Amygdala (tissue), 56 donors: ENCODE data around the gene RAMP2.
"Not testable (repeated sequence)": the region's sequence is repeated elsewhere in the genome, so short reads cannot be mapped to it uniquely, and the experiment has no call there.

Experiments
- DNase-seq, 56 donors: peaks; one replicate each; lab custom pipeline; 2025; lab: John Stamatoyannopoulos, UW

RAMP2 gene, protein sequence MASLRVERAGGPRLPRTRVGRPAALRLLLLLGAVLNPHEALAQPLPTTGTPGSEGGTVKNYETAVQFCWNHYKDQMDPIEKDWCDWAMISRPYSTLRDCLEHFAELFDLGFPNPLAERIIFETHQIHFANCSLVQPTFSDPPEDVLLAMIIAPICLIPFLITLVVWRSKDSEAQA

DNA sequence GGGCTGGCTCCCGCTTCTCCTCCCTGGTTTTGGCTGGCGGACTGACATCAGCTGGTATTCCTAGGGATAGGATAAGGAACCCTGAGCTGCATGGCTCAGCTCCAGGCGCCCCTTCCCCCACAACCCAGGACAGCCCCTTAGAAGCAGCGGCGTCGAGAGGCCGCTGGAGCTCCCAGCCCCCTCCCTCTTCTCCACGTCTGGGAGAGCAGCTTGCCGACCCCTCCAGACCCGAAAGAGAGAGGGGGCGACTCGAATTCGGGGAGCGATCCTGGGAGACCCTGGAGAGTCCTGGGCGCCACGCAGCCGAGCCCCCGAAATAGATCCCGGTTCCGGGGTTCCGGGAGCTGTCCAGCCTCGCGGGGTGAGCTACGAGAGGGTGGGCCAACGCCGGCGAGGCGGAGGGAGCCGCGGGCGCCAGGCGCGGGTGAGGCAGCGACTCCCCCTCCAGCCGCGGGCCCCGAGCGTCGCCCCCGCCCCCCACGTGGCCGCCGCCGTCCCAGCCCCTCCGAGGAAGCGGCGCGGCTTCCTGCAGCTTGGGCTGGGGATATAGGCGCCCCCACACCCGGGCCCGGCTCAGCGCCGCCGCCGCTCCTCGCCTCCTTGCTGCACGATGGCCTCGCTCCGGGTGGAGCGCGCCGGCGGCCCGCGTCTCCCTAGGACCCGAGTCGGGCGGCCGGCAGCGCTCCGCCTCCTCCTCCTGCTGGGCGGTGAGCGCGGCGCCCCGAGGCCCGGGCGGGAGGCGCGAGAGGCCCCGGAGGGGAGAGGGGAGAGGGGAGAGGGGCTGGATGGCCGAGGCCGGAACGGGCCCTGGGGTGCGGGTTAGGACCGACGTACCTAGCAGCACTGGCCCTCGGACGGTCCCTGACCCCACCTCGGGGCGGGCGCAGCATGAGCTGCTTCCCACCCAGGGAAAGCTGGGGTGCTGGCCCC is at the start of gene RAMP2:
Gene RAMP2 (plus strand): TSS at position 576 of the 930 bp plus-strand sequence. CDS start 35 bp downstream, at position 611.
- DNase-seq, result no peak

DNA sequence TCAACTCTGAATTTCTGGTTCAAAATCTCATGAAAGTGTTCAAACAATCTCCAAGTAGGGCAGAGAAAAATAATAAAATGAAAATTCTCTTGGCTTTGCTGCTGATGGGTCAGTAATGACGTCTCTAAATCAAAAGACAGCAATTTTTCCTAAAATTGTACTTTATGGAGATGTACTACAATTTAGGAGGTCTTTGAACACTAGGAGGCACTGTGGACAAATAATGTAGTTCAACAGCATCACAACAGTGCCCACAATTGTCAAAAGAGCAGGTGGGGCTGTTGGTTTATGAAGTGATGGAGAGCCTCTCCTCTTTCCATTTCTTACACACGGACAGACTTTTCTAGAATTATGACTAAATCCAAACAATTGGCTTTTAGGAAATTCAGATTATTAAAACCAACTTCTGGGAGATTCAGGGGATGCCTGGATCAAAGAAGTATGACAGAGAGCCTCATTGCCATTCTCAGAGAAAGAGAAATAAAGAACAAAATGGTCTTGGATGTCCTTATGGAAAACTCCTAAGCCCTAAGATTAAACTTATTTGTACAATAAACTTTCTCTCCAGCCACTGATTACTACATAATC is 39.9 kb upstream of the RAMP2 start:
- DNase-seq, result peak in 13 of 56 donors; percentile 4 to 61 (median 23)

DNA sequence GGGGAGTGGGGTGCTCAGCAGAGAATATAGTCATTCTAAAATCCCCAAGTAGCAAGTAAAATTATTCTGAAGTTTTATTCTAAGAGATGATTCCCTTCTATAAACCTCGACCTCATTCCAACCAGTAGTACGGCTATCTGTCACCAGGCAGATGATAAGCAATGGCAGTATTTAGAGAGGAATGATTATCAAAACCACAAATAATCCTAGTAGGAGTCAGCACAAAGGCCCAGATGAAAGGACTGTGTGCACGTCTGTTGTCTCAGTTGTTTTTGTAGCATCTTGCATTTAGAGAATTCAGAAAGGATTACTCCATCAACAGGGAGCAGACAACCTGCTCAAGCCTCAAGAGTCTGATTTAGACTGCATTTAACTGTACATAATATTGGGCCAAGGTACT is 37.4 kb upstream of the RAMP2 start:
- no peak for DNase-seq

DNA sequence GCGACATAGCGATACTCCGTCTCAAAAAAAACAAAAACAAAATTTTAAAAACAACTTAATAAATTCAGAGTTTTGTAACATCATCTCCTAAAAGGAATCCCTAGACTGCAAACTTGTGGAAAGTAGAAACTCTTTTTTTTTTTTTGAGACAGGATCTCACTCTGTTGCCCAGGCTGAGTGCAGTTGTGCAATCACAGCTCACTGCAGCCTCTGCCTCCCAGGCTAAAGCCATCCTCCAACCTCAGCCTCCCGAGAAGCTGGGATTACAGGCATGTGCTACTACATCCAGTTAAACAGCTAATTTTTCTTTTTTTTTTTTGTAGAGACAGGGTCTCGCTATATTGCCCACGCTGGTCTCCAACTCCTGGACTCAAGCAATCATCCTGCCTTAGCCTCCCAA is 35.9 kb upstream of the RAMP2 start:
- no peak for DNase-seq

DNA sequence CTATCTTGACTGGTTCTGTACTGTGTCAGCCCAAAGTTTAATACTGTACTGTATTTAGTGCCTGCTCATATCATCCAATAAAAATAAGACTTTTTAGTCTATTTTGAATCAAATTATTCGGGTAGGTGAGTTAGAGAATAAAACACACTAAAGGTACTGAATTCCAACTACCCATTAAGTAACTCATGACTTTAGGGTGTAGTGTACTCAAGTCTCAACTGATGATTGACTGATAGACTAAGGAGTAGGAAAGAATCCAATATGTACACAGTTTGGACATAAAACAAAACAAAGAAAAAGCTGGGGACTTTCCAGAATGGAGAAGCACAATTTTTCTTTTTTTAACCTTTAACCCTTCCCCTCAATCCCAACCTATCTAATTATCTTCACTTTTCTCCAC is 20.3 kb upstream of the RAMP2 start:
- no peak for DNase-seq

DNA sequence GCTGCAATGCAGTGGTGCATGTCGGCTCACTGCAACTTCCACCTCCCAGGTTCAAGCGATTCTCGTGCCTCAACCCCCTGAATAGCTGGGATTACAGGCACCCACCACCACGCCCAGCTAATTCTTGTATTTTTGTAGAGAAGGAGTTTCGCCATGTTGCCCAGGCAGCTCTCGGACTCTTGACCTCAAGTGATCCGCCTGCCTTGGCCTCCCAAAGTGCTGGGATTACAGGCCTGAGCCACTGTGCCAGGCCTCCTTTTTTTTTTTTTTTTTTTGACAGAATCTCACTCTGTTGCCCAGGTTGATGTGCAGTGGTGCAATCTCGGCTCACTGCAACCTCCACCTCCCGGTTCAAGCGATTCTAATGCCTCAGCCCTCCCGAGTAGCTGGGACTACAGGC is 18.1 kb upstream of the RAMP2 start:
- DNase-seq, result not testable (repeated sequence)

DNA sequence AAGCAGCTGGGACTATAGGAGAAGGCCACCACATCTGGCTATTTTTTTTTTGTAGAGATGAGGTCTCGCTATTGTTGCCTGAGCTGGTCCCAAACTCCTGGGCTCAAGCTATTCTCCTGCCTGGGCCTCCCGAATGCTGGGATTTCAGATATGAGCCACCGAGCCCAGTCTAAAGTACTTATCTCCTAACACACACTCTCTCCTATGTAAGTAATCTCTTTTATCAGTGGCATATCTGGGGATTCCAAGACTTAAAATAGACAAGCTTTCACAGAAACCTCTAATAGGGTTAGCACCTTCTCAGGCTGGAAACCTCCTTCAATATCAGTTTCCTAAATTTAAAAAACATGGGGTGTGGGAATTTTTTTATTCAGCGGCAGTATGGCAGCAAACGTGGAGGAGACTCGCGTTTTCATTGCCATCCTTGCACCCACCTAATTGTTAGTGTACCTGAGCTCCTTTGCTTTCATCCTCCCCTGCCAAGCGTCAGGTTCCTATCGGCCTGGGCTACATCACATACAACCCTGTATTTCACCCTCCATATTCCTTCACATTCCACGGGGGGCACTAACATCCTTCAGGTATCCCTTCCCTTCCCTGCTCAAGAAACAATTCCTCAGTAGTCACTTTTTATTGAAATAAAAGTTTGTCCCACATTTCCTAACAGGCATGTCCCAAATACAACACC is 17.3 kb upstream of the RAMP2 start:
- no peak for DNase-seq

DNA sequence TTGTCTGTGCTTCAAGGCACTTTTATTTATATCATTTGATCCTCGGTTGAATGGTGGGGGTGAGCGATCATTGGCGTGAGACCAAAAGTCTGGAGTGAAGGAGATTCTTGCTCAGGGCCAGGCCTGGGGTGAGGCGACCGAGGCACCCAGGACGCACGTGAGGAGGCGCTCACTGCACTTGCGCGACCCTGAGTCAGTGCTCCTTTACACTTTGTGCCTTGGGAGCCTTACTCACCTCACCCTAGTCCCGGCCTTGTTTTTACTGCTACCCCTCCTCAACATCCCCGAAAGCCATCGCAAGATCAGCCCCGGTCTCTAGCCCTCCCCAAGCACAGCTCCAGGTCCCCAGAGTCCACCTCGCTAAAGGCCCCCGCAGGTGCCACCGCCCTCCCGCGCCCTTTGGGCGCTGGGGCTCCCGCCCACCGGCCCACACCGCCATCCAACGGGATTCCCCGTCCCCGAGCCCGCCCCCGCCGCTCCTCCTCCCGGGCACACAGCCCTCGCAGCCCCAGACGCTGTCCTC is 16.7 kb upstream of the RAMP2 start:
- peak in 35 of 56 donors; percentile 7 to 90 (median 64) for DNase-seq

DNA sequence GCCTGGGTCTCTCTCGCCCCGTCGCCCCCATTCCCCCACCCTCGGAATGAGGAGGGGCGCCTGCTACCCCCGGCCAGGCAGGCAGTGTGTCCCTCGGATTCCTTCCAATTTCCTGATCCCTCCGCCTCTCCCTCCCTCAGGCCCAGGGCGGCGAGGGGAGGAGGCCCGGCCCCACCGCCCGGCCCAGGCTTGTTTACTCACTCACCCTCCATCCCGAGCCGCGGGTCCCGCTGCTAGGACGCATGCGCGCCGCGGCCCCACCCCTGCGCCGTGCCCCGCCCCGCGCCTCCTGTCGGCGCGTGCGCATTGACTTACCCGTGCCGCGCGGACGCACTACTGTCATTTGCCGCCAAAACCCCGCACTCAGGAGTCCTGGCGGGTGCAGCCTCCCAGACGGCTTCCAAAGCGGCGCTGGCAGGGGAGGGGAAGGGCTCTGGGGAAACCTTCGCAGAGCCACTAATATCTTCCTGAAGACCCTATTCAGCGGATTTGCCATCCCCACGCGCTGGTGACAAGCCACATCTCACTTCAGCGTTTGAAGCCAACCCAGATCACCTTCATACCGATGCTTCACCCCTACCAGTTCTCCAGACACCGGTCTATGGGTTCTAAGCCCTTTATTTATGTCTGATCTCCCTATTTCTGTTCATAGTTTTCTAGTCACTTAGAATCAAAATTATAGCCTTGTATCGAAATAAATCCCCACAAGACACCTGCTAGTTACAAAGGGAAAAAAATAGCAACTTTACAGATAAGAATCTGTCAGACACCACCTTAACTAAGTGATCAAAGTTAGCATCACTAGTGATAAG is 16.0 kb upstream of the RAMP2 start, which contains the start of gene EZH1:
Gene EZH1 (minus strand): TSS at position 235 of the 812 bp plus-strand sequence. CDS start 16,099 bp downstream, outside the sequence.
- peak; percentile 40 to 91 (median 82) for DNase-seq

DNA sequence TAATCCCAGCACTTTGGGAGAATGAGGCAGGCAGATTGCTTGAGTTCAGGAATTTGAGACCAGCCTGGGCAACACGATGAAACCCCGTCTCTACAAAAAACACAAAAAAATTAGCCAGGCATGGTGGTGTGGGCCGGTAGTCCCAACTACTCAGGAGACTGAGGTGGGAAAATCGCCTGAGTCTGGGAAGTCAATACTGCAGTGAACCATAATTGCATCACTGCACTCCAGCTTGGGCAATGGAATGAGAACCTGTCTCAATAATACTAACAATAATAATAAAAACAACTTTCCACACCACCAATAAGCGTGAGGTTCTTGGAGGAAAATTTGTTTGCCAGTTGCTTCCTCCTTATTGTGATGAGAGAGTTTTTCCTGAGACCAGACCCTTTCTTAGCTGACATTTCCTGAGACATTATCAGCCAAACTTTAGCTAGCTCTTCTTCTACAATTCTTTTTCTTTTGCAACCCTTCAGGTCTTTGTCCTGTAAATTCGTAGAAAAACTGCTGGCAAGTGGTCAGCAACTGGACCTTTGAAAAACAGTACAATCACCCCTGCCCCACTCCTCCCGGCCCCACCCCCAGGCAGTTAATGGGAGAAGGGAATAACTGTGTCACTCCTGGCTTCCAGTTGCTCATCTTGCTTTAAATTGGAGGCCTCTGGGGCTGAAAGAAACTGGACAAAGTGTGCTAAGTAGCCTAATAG is 12.7 kb upstream of the RAMP2 start:
- no peak for DNase-seq

DNA sequence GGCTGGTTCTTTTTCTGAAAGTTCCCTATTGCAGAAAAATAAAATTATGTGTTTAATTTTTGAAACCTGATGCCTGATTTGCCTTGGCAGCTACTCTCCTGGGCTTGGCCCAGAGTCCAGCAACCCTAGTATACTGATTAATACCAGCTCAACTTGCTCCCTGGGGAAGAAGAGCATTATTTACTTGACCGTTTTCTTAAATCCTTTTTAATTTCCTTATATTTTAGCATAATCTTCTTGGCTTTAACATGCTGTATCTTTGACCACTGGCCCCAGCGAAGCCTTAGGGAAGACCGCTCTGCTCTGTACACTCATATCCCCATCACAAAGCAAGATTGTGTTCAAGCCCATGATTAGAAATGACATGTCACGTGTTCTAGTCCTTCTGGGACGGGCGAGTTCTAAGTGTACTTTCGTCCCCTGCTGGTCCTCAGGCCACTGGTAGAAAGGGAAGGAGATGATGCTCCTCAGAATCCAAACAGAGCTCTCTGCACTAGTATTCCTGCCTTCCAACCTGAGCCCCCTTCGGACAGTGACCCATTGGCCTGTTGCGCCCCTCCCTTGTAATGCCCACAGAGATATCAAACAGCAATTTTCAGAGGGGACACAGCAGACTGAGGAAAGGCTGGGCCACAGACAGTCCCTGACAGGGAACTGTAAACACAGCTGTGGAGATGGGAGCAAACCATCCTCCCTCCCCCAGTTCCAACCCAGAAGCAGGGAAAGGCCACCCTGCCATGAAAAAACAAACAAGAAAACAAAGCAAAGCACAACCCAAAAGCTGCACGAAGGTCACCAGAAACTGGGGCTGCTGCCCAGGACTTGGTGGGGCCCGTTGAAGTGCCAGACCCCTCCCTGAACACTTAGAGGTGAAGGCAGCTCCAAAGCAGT is 11.9 kb upstream of the RAMP2 start:
- peak in 2 of 56 donors; percentile 5 to 17 for DNase-seq

DNA sequence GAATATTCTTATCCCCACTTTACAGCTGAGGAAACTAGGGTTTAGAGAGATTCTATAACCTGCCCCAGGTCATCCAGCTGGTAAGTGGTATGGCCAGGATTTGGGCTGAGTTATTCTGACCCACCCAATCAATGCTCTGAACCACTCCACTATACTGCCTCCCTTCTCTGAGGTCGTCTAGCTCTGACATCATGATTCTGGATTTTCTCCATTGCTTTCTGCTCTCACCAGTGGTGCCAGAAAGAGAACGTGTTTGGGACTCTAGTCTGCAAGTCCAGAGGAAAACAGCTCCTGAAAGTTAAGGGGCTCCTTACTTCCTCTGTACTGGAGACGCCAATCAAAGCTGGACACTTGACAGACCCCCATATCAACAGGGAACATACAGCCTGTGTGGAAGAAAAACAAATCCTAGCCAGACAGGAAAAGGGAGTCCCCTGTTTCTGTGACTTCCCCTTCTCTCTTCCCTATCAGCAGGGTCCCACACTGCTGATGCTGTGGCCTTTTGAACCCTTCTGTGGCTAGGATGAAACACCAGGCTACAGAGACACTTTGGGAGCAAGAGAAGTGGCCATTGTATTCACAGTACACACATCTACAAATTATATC is 10.2 kb upstream of the RAMP2 start:
- DNase-seq, result no peak

DNA sequence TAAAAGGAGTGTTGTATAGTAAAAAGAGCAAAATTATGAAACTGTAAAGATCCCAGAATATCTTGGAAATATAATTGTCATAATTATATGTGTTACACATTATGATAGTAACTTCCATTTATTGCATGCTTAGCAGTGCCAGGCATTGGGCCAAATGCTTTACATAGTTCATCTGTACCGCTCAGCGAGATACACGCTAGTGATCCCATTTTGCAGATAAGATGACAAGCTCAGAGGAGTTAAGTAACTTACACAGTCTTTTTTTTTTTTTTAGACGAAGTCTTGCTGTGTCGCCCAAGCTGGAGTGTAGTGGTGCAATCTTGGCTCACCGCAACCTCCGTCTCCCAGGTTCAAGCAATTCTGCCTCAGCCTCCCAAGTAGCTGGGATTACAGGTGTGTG is 9.4 kb upstream of the RAMP2 start:
- DNase-seq, result no peak

DNA sequence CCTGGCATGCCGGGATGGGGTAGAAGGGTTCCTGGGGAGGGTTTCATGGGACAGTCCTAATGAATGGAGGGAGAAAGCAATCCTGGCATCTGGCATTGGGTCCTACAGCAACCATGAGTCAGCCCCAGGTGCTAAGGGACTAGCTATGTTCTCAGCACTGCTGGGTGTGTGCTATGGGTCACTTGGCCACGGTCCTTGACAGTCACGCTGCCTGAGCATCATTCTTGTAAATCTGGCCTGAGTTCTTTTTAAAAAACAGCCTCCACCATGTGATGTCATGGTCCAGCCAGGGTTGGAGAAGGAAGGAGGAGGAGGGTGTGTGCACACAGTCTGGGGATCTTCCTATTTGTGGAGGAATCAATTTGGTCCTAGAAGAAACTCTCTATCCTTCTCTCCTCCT is 6.2 kb upstream of the RAMP2 start:
- no peak for DNase-seq

DNA sequence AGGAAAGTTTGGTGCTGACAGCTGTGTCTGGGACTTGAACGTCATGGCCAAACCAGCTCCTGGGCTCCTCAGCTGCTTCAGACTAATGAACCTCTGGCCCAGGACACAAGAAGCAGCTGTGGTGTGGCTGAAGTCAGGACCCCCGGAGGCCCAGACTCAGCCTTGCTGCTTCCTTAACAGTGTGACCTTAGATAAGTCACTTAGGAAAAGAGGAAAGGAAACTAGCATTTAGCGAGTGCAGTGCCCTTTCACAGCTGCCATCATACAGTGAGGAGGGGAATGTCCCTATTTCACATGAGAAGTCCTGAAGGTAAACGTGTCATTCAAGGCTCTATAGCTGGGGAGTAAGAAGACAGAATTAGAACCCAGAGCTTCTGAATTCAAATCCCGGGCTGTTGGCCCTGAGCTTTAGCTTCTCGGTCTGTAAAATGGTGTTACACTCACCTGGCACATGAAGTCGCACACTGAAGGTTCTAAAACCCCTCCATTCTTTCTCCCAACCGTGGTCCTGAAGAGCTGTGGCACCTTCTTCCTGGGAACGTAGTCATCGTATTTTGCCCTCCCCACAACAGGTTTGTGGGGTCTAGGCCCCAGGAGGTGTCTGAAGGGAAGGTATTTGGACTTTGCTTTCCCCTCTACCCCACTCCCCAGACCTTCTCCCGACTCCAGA is 910 bp upstream of the RAMP2 start:
- no peak for DNase-seq

DNA sequence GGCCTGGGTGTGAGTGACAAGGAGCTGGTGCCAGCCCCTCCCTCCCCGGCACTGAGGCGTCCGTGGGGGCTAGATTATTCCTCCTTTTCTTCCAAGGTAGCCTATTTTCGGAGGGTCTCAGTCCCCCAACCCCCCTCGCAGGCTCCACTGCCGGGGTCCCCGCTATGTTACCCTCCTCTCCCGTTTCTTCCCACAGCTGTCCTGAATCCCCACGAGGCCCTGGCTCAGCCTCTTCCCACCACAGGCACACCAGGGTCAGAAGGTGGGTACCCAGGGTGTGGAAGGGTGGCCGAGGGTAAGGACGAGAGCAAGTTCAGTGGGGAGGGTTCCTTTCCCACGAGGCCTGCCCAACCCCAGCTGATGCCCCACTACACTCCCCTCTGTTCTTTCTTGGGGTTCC is 611 bp downstream of the RAMP2 start:
- DNase-seq, result no peak

DNA sequence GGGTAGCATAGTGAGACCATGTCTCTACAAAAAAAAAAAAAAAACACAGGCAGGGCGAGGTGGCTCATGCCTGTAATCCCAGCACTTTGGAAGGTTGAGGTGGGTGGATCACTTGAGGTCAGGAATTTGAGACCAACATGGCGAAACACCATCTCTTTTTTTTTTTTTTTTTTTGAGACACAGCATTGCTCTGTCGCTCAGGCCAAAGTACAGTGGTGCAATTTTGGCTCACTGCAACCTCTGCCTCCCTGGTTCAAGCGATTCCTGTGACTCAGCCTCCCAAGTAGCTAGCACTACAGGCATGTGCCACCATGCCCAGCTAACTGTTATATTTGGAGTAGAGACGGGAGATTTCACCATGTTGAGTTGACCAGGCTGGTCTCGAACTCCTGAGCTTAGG is 5.1 kb downstream of the RAMP2 start:
- no peak for DNase-seq
